Body of pancreas (tissue), 4 donors: ENCODE measurements around the gene TNKS1BP1.

Experiments
- CTCF ChIP-seq, 7 experiments: fragments of 450-650 bp in 4 of 7; fragments of 200-600 bp in 3 of 7; sonication (generic) in 3 of 7; IDR thresholded peaks; one replicate each; pipeline ENCODE4 v1.5.1; 2016 to 2019; ENCODE audit warnings: antibody characterized with exemption in 7 of 7
- POLR2A ChIP-seq, 3 donors: fragments of 450-650 bp; IDR thresholded peaks; one replicate each; pipeline ENCODE4 v1.6.1; 2016; ENCODE audit warnings: antibody characterized with exemption in 3 of 3, mild to moderate bottlenecking in 2 of 3

GRCh38 chr11:57283231-57283990 is 41.3 kb downstream of the TNKS1BP1 start:
- TF ChIP-seq CTCF (IDR thresholded peaks at IDR 0.05) (no peak), POLR2A (IDR thresholded peaks at IDR 0.05) (no peak)
